Upper lobe of right lung (tissue), 1 donor: ENCODE data around the gene CCDC190. TPM values are rescaled to one million over a fixed set of nuclear protein-coding genes. Genes with fewer than 3 reads are reported as not detected.
A peak's percentile ranks its signal among the peaks of the same experiment; 100 is the strongest.
"Not testable (repeated sequence)": the region's sequence is repeated elsewhere in the genome, so short reads cannot be mapped to it uniquely, and the experiment has no call there.

Experiments used
- ATAC-seq: fragments of 200-7000 bp; cut with Tn5 transposase; one replicate; pipeline ENCODE4 v1.9.1; 2020; ENCODE audit warnings: mild to moderate bottlenecking, moderate library complexity
- DNase-seq: peaks from one replicate; pipeline ENCODE4 v3.0.0-alpha.2; 2020
- H3K27ac ChIP-seq: fragments of 200-600 bp; one replicate; pipeline ENCODE4 v1.8.0; 2022
- H3K27me3 ChIP-seq: fragments of 200-600 bp; one replicate; pipeline ENCODE4 v1.8.0; 2022; ENCODE audit warnings: mild to moderate bottlenecking
- H3K36me3 ChIP-seq: fragments of 200-600 bp; one replicate; pipeline ENCODE4 v1.8.0; 2022
- H3K4me1 ChIP-seq: fragments of 200-600 bp; one replicate; pipeline ENCODE4 v1.8.0; 2022
- H3K4me3 ChIP-seq: fragments of 200-600 bp; one replicate; pipeline ENCODE4 v1.8.0; 2022; ENCODE audit warnings: mild to moderate bottlenecking
- H3K9me3 ChIP-seq: fragments of 200-600 bp; one replicate; pipeline ENCODE4 v1.8.0; 2022
- CTCF ChIP-seq: fragments of 200-600 bp; IDR thresholded peaks from one replicate; pipeline ENCODE4 v1.8.0; 2022; ENCODE audit warnings: antibody characterized with exemption
- intact Hi-C: fragments of 100-400 bp; cut with DNase I; formaldehyde crosslinking; loops from one replicate; pipeline ENCODE4 v1.11.0; 2022
- total RNA-seq: library from RNA; stranded (reverse); fragmentation: NEBNext Ultra II Directional; extraction: Animal tissue kit (Norgen Biotek cat#: 25700); gene quantifications from one replicate; pipeline ENCODE4 v1.2.1, GENCODE V29; 2021
- donor health status: DM: no; HTN: yes; CAD: no; lungs with severe emphysema.

The CCDC190 gene
- total RNA-seq, 1 donor from 2014 or later = not detected

- intact Hi-C loops = no loop called here
- Histone ChIP-seq H3K27me3 (peaks cover 4% of the 10 kb centered on the region), H3K4me1 (no peaks in the 10 kb centered on the region), H3K27ac (no peak overlapping the region), H3K36me3 (no peaks in the 10 kb centered on the region), H3K9me3 (no peaks in the 10 kb centered on the region), H3K4me3 (no peak overlapping the region)
- ATAC-seq = no peak
- no peak for DNase-seq
- no peak for TF ChIP-seq CTCF
Measured at GRCh38 chr1:162832470-162832869, 28.5 kb downstream of the CCDC190 start.

GRCh38 chr1:162829268-162829667, 31.7 kb downstream of the CCDC190 start:
- H3K9me3 ChIP-seq = no peaks in the 10 kb centered on the region
- no peak overlapping the region for H3K27ac ChIP-seq
- no peaks in the 10 kb centered on the region for H3K4me1 ChIP-seq
- ATAC-seq = no peak
- TF ChIP-seq CTCF = no peak
- DNase-seq = no peak
- no peak overlapping the region for H3K4me3 ChIP-seq
- no peaks in the 10 kb centered on the region for H3K36me3 ChIP-seq
- intact Hi-C loops = no loop called here
- H3K27me3 ChIP-seq = peaks cover 4% of the 10 kb centered on the region

DNA sequence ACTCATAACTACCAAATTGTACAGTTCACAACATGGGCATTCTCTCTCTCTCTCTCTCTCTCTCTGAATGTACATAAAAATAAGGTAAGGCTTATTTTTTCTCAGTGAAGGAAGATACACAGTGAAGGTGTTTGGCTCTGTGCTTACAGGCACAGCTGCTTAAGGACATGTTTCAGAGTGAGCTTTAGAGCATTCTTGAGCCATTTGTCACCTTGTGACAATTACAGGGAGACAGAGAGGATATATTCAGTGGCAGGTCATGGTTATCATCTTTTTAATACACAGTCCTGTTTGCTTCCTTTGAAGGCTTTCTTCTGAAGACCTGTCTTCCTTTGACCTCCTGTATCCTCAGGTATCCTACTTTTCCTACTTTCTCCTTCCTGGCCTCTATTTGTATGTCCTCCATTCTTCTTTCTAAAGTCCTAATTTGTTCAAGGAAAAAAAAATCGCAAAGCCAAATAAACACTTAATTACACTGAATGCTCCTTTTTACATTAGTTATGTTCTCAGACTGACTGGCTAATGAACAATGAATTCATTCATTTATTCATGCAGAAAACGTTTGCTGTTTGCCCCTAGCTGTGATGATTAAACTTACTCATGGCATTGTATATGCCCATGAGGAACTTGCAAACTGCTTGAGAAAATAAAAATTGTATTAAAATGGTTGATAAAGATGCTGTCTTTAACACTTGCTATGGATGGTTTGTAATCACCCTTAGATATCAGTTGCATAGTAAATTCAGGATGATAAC, 37.0 kb downstream of the CCDC190 start:
- no peak overlapping the region for H3K27ac ChIP-seq
- no peak for DNase-seq
- H3K4me1 ChIP-seq = peaks cover 9% of the 10 kb centered on the region
- H3K36me3 ChIP-seq = no peaks in the 10 kb centered on the region
- ATAC-seq = no peak
- TF ChIP-seq CTCF = no peak
- H3K4me3 ChIP-seq = no peak overlapping the region
- H3K27me3 ChIP-seq = peaks cover 26% of the 10 kb centered on the region
- intact Hi-C loops = no loop called here
- H3K9me3 ChIP-seq = no peaks in the 10 kb centered on the region

DNA sequence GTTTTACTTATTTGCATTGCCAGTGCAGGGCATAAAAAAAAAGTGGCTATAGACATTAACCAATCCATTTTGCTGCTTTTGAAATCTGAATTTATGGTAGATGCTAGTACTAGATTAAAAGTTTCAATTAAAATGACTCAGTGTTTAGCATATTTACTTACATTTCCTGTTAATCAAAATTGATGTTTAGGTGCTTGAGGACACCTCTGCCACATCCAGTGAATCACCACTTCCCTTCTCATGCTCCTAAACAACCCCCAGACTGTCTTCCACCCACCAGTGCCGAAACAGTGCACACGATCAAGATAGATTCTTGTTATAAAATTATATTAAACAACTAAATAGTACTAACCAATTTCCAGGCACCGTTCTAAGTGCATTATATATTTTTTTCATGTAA, 37.7 kb downstream of the CCDC190 start:
- TF ChIP-seq CTCF = no peak
- intact Hi-C loops = no loop called here
- ATAC-seq = no peak

DNA sequence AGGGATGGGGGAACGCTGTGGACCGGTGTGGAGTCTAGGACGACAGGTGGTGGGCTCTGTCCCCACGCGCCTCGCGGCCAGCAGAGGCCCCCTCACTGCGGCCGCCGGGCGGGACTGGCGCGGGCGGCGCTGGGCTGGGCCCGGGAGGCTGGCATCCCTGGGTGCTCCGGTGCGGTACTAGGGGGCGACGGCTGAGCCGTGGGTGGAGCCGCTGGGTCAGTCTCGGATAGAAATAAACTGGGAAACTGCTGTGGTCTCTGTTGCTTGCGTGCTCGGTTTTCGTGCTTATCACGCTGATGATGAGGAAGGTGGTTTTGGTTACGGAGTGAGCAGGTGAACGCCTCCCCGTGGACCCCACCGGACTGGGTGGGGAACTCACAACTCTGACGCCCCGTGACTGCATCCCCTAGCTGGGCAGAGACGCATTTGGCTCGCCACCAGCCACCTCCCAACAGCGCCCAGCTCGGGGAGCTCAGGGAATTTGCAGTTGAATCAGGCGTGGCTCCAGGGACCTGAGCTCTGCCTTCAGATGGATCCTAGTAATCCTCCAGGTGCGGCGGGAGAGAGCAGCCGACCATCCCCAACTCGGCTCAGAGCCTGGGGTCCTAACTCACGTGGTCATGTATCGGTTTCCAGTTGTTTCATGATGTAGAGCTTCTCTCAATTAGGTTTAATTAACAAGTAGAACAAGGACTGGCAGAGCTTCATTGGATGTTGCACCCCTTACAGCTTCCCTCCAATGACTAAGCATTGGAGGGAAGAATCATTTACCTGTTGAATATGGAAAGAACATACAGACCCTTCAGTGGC, 38.4 kb downstream of the CCDC190 start:
- Histone ChIP-seq H3K4me1 (peaks cover 9% of the 10 kb centered on the region), H3K27me3 (peaks cover 26% of the 10 kb centered on the region), H3K27ac (no peak overlapping the region), H3K4me3 (peak overlapping the region; percentile 23), H3K36me3 (no peaks in the 10 kb centered on the region), H3K9me3 (no peaks in the 10 kb centered on the region)
- ATAC-seq (peak; percentile 59), DNase-seq (no peak)
- intact Hi-C loops = no loop called here
- TF ChIP-seq CTCF = no peak

More for the DNA sequence above, 37.7 kb downstream of the CCDC190 start:
- Histone ChIP-seq H3K27me3 (peaks cover 26% of the 10 kb centered on the region), H3K36me3 (no peaks in the 10 kb centered on the region), H3K4me3 (no peak overlapping the region), H3K27ac (no peak overlapping the region), H3K4me1 (peaks cover 9% of the 10 kb centered on the region), H3K9me3 (no peaks in the 10 kb centered on the region)
- no peak for DNase-seq

DNA sequence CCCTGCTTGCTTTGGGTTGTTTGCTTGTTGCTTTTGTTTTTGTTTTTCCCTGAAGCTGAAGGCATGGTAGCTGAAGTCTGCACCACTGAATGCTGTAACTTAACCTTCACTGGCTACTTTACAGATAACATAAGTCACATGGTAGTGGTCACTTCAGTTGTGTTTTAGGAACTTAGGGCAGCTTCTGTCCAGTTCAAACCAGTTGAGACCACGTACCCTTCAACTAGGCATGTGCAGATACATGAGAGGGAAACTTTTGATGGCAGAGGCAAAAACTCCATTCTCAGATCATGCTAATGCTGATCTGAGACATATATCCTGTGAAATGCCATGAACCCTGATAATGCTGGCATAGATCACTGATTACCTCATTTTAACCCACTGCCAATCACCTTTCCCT, 42.3 kb downstream of the CCDC190 start:
- ATAC-seq, intact Hi-C loops, H3K27ac ChIP-seq, DNase-seq, H3K9me3 ChIP-seq, H3K4me1 ChIP-seq, H3K4me3 ChIP-seq, H3K36me3 ChIP-seq: not testable (repeated sequence)
- H3K27me3 ChIP-seq = peaks cover 19% of the 10 kb centered on the region

DNA sequence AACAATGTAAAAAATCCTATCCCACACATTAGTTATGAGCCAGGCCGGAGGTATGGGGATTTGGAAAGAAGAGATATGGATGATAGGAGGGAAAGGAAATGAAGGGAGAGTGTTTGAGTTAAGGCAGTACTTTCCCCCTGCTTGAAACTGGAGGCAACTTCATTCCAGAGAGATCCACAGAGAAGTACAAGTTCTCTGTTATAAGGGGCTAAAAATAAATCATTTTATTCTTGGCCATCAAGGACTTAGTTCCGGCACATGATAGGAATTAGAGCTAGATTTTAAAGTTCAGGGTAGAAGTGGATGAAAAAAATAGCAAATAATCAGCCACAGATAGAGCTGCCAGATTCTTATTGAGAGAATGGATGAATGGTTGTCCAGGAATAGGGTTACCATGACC, 42.8 kb downstream of the CCDC190 start:
- H3K36me3 ChIP-seq, ATAC-seq, H3K4me1 ChIP-seq, DNase-seq, intact Hi-C loops, H3K27ac ChIP-seq, H3K9me3 ChIP-seq, H3K4me3 ChIP-seq: not testable (repeated sequence)
- peaks cover 15% of the 10 kb centered on the region for H3K27me3 ChIP-seq

GRCh38 chr1:162812357-162812756, 48.6 kb downstream of the CCDC190 start:
- H3K27ac ChIP-seq, H3K4me3 ChIP-seq, H3K36me3 ChIP-seq, ATAC-seq, H3K9me3 ChIP-seq, H3K4me1 ChIP-seq, intact Hi-C loops, DNase-seq, H3K27me3 ChIP-seq: not testable (repeated sequence)

DNA sequence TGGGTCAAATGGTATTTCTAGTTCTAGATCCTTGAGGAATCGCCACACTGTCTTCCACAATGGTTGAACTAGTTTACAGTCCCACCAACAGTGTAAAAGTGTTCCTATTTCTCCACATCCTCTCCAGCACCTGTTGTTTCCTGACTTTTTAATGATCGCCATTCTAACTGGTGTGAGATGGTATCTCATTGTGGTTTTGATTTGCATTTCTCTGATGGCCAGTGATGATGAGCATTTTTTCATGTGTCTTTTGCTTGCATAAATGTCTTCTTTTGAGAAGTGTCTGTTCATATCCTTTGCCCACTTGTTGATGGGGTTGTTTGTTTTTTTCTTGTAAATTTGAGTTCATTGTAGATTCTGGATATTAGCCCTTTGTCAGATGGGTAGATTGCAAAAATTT, 53.5 kb downstream of the CCDC190 start:
- intact Hi-C loops, ATAC-seq, H3K27me3 ChIP-seq, H3K27ac ChIP-seq, H3K4me3 ChIP-seq, DNase-seq, H3K9me3 ChIP-seq, H3K4me1 ChIP-seq: not testable (repeated sequence)
- peaks cover 38% of the 10 kb centered on the region for H3K36me3 ChIP-seq
